ENCODE measurements around the gene ZNF529.

DNA sequence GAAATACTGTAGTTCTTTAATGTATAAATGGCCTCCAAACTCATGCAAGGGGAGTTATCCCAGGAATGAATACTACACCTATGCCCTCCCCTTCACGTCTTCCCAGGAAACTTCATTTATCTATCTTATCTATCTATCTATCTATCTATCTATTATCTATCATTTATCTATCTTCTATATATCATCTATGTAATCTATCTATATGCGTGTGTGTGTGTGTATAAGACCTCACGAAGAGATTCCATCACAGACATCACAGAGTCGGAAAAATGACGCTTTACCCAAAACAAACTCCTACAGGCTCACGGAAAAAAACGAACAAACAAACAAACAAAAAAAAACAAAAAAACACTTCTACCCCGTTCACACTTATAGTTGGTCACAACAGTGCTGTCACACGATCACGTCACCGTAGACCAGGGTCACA is 486 bp downstream of the ZNF529 start:
- TF ChIP-seq, protein P1, sequence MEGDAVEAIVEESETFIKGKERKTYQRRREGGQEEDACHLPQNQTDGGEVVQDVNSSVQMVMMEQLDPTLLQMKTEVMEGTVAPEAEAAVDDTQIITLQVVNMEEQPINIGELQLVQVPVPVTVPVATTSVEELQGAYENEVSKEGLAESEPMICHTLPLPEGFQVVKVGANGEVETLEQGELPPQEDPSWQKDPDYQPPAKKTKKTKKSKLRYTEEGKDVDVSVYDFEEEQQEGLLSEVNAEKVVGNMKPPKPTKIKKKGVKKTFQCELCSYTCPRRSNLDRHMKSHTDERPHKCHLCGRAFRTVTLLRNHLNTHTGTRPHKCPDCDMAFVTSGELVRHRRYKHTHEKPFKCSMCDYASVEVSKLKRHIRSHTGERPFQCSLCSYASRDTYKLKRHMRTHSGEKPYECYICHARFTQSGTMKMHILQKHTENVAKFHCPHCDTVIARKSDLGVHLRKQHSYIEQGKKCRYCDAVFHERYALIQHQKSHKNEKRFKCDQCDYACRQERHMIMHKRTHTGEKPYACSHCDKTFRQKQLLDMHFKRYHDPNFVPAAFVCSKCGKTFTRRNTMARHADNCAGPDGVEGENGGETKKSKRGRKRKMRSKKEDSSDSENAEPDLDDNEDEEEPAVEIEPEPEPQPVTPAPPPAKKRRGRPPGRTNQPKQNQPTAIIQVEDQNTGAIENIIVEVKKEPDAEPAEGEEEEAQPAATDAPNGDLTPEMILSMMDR (conservative IDR thresholded peaks at IDR 0.05; ENCODE audit: low read length) = no peak
- no peak for TF ChIP-seq EZH2phosphoT487 (IDR thresholded peaks at IDR 0.05; ENCODE audit: borderline replicate concordance)

Data from Loucy (cell line).